Activated CD8-positive, alpha-beta T cell treated with anti-CD3 and anti-CD28 coated beads for 36 hours (primary cell): ENCODE results near the gene HERC2. TPM values are rescaled to one million over a fixed set of nuclear protein-coding genes. Genes with fewer than 3 reads are reported as not detected.

Source experiments
- ATAC-seq: fragments of 200-7000 bp; cut with Tn5 transposase; one replicate; pipeline ENCODE4 v1.10.0; 2021; ENCODE audit warnings: mild to moderate bottlenecking, moderate library complexity
- CTCF ChIA-PET: fragments of 350-600 bp; sonication (Branson Sonifier 250); formaldehyde crosslinking; loops from one replicate; lab custom pipeline; 2021; ENCODE audit warnings: antibody characterized with exemption; lab: Charles Lee
- POLR2A ChIA-PET: fragments of 350-600 bp; sonication (Branson Sonifier 250); formaldehyde crosslinking; loops from one replicate; lab custom pipeline; 2021; ENCODE audit warnings: antibody characterized with exemption; lab: Charles Lee
- DNase-seq: peaks from one replicate; pipeline ENCODE4 v3.0.0-alpha.2; 2020
- H3K27ac Mint-ChIP-seq: one replicate; pipeline ENCODE4 v1.8.0; 2021; ENCODE audit warnings: mild to moderate bottlenecking, mixed read lengths
- H3K27me3 Mint-ChIP-seq: one replicate; pipeline ENCODE4 v1.8.0; 2021; ENCODE audit warnings: mixed read lengths
- H3K36me3 Mint-ChIP-seq: one replicate; pipeline ENCODE4 v1.8.0; 2021; ENCODE audit warnings: low read depth, mixed read lengths
- H3K4me1 Mint-ChIP-seq: one replicate; pipeline ENCODE4 v1.8.0; 2021; ENCODE audit warnings: low read depth, mixed read lengths
- H3K4me3 Mint-ChIP-seq: one replicate; pipeline ENCODE4 v1.8.0; 2021; ENCODE audit warnings: mild to moderate bottlenecking, moderate library complexity, mixed read lengths
- H3K9me3 Mint-ChIP-seq: one replicate; pipeline ENCODE4 v1.8.0; 2021; ENCODE audit warnings: mixed read lengths
- intact Hi-C: fragments of 100-400 bp; cut with micrococcal nuclease; formaldehyde crosslinking; loops from one replicate; pipeline ENCODE4 v1.10.0; 2022
- total RNA-seq, 2 experiments: library from RNA; stranded (reverse); gene quantifications; one replicate each; pipeline ENCODE4 v1.2.3, GENCODE V29; 2021
- TF ChIP-seq, protein P1 (sequence below): fragments of 200-600 bp; IDR thresholded peaks from one replicate; pipeline ENCODE4 v1.8.0; 2022; ENCODE audit warnings: antibody characterized with exemption, mild to moderate bottlenecking

HERC2 gene
- total RNA-seq, 2 experiments from 2014 or later = 29.5 to 32.3 TPM

DNA sequence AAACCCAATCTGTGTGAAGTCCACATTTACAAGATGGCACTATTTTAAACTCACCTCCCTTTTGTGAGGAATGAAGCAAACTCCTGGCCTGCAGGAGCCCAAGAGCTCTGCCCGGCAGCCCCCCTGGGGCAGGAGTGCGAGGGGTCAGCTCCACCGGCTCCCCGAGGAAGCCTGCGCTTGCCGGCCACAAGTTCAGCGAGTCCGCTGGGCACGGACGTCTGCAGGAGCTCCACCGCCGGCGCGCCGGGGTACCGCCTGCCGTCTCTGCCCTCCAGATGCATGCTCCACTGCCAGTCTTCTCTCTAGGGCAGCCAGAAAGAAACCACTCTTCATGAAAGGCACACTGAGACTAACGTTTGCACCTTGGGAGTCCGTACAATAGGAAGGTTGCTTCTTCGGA is 240.4 kb downstream of the HERC2 start:
- H3K27me3 Mint-ChIP-seq = peaks cover 13% of the 10 kb centered on the region
- no peaks in the 10 kb centered on the region for H3K9me3 Mint-ChIP-seq
- H3K4me3 Mint-ChIP-seq = no peak overlapping the region
- ATAC-seq (no peak), DNase-seq (no peak)
- H3K4me1 Mint-ChIP-seq = peaks cover under 1% of the 10 kb centered on the region
- TF ChIP-seq, protein P1, sequence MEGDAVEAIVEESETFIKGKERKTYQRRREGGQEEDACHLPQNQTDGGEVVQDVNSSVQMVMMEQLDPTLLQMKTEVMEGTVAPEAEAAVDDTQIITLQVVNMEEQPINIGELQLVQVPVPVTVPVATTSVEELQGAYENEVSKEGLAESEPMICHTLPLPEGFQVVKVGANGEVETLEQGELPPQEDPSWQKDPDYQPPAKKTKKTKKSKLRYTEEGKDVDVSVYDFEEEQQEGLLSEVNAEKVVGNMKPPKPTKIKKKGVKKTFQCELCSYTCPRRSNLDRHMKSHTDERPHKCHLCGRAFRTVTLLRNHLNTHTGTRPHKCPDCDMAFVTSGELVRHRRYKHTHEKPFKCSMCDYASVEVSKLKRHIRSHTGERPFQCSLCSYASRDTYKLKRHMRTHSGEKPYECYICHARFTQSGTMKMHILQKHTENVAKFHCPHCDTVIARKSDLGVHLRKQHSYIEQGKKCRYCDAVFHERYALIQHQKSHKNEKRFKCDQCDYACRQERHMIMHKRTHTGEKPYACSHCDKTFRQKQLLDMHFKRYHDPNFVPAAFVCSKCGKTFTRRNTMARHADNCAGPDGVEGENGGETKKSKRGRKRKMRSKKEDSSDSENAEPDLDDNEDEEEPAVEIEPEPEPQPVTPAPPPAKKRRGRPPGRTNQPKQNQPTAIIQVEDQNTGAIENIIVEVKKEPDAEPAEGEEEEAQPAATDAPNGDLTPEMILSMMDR = no peak
- no peaks in the 10 kb centered on the region for H3K36me3 Mint-ChIP-seq
- POLR2A ChIA-PET = no interaction called here
- no peak overlapping the region for H3K27ac Mint-ChIP-seq
- CTCF ChIA-PET = interaction anchor here (1.2 kb wide), 1 partner anchor 45 kb away, joined by 4 read pairs; no protein-coding TSS in a partner anchor
- intact Hi-C loops = no loop called here

DNA sequence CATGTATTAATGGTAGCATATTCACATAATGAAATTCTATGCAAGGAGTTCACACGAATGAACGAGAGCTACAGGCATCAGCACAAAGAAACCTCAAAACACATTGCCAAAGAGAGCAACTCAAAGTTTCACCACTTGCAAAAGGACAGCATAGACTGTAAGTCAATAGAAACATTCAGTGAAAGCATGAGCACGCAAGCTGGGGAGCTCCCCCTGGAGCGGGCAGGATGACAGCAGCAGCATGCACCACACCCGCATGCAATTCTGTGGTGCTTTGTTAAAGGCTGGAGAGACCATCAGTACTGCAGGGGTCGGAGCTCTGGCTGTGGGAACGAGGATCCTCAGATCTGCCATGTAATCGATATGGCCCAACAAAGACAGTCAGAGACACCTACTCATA is 241.6 kb downstream of the HERC2 start:
- Mint-ChIP-seq H3K4me3 (no peak overlapping the region), H3K9me3 (no peaks in the 10 kb centered on the region), H3K36me3 (no peaks in the 10 kb centered on the region), H3K27me3 (peaks cover 10% of the 10 kb centered on the region), H3K4me1 (no peaks in the 10 kb centered on the region), H3K27ac (no peak overlapping the region)
- DNase-seq (no peak), ATAC-seq (no peak)
- TF ChIP-seq, protein P1 = no peak
- ChIA-PET POLR2A (no interaction called here), CTCF (no interaction called here)
- intact Hi-C loops = no loop called here

DNA sequence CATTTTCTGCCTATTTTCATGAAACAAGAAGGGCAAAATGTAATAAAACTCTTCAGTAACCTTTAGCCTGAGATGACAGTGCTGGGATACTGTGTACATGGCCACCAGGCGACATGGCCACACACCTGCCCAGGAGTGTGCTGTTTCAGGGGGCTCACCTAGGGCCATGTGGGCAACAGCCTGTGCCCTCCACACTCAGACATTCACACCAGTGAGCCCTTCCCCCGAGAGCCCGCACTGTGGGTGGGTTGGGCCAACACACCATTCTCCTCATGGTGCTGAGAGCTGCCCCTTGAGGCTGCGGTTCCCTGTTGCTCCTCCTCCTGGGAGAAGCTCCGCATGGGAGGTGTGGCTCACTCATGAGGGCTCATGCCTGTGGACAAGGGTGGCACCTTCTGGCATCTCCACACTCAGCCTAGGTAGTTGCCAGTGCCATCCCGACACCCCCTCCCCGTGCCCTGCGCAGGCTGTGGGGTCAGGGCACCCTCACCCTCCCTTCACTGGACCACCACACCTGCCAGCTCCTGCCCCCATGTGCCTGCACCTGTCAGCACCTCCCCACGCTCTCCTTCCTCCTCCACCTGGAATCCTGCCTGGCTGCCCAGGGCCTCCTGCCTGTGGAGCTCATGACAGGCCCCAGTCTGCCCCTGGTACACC is 242.5 kb downstream of the HERC2 start:
- no peaks in the 10 kb centered on the region for H3K9me3 Mint-ChIP-seq
- H3K36me3 Mint-ChIP-seq = no peaks in the 10 kb centered on the region
- peaks cover 9% of the 10 kb centered on the region for H3K27me3 Mint-ChIP-seq
- CTCF ChIA-PET = no interaction called here
- no peak for DNase-seq
- no peaks in the 10 kb centered on the region for H3K4me1 Mint-ChIP-seq
- H3K27ac Mint-ChIP-seq = no peak overlapping the region
- TF ChIP-seq, protein P1 = no peak
- no peak overlapping the region for H3K4me3 Mint-ChIP-seq
- no peak for ATAC-seq
- intact Hi-C loops = no loop called here
- POLR2A ChIA-PET = interaction anchor here (1.1 kb wide), 1 partner anchor 12 kb away, joined by 3 read pairs; no protein-coding TSS in a partner anchor

DNA sequence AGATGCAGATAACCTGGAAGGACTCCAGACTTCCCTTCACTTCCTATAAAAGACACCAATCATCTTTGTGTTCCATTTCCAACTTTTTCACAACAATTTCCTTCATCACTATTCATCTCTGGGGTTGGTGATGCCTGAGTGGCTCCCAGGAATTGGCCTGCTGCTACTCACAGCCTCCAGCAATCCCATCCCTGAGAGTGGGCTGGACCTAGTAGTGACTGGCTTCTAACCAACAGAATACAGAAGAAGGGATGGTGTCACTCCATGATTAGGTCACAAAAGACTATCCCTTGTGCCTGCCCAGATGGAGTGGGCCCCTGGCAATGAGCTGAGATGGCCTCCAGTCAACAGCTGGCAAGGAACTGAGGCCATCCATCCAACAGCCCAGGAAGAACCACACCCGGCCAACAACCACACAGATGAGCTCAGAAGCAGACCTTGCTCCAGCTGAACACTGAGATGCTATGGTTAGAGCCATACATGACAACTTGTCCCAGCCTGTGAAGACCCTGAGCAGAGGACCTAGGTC is 243.7 kb downstream of the HERC2 start:
- no peak for DNase-seq
- Mint-ChIP-seq H3K36me3 (no peaks in the 10 kb centered on the region), H3K9me3 (no peaks in the 10 kb centered on the region), H3K27ac (no peak overlapping the region), H3K4me1 (no peaks in the 10 kb centered on the region), H3K4me3 (no peak overlapping the region), H3K27me3 (peaks cover 8% of the 10 kb centered on the region)
- intact Hi-C loops = no loop called here
- no peak for ATAC-seq
- CTCF ChIA-PET = no interaction called here
- POLR2A ChIA-PET = no interaction called here
- TF ChIP-seq, protein P1 = no peak

DNA sequence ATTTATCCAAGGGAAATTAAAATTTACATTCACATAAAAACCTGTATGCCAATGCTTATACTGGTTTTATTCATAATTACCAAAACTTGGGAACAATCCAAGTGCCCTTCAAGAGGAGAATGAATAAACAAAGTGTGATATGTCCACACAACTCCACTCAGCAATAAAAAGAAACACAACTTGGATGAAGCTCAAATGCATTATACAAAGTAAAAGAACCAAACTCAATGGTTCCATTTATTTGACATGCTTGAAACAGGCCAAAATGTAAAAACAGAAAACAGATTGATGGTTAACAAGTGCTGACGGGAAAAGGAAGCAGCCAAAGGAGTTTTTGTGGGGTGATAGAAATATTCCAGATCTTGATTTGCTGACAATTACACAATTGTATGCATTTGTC is 246.4 kb downstream of the HERC2 start:
- no peak for DNase-seq
- TF ChIP-seq, protein P1 = no peak
- ChIA-PET CTCF (interaction anchor here (0.7 to 1.2 kb wide), 2 partner anchors 10 to 51 kb away, joined by 3 to 5 read pairs; no protein-coding TSS in a partner anchor), POLR2A (no interaction called here)
- H3K36me3 Mint-ChIP-seq = no peaks in the 10 kb centered on the region
- H3K9me3 Mint-ChIP-seq = peaks cover 2% of the 10 kb centered on the region
- no peak overlapping the region for H3K27ac Mint-ChIP-seq
- intact Hi-C loops = no loop called here
- ATAC-seq = no peak
- no peak overlapping the region for H3K4me3 Mint-ChIP-seq
- H3K4me1 Mint-ChIP-seq = no peaks in the 10 kb centered on the region
- H3K27me3 Mint-ChIP-seq = peaks cover 10% of the 10 kb centered on the region
